ENCODE measurements around the gene SLC25A28. TPM values are rescaled to one million over a fixed set of nuclear protein-coding genes. Genes with fewer than 3 reads are reported as not detected.

The SLC25A28 gene
- total and polyA plus RNA-seq, 2 experiments from 2014 or later: 12.4 to 15.5 TPM

- H3K27me3 ChIP-seq (ENCODE audit: insufficient read depth): no peaks in the 10 kb centered on the region
- Mint-ChIP-seq H3K9me3 (no peaks in the 10 kb centered on the region), H3K27me3 (ENCODE audit: insufficient read depth, low read depth, poor library complexity) (no peaks in the 10 kb centered on the region), H3K4me1 (peaks cover 10% of the 10 kb centered on the region; the same call in 2 of the 3 replicates), H3K36me3 (ENCODE audit: low read depth) (no peaks in the 10 kb centered on the region), H3K27ac (no peak overlapping the region), H3K4me3 (no peak overlapping the region)
- H2AFZ ChIP-seq: no peak overlapping the region
- no peaks in the 10 kb centered on the region for H3K36me3 ChIP-seq (ENCODE audit: insufficient read depth)
- no peaks in the 10 kb centered on the region for H3F3A ChIP-seq (replicated peaks; ENCODE audit: low read depth)
- no peak overlapping the region for H3K27ac ChIP-seq (ENCODE audit: low read depth)
- H3K9me2 ChIP-seq (ENCODE audit: insufficient read depth): no peaks in the 10 kb centered on the region
- H3K79me2 ChIP-seq (replicated peaks; ENCODE audit: insufficient read depth): no peaks in the 10 kb centered on the region
- DNase-seq (ENCODE audit: low spot score) (no peak), ATAC-seq (no peak)
- TF ChIP-seq NANOG (IDR thresholded peaks at IDR 0.05; ENCODE audit: borderline replicate concordance) (no peak), CREB1 (CRISPR knock-in tag; IDR thresholded peaks at IDR 0.05; ENCODE audit: low read depth) (no peak), JUNB (IDR thresholded peaks at IDR 0.05; ENCODE audit: unreplicated experiment) (no peak), CTCF (conservative IDR thresholded peaks at IDR 0.05; ENCODE audit: low read depth in 2 of 2) (no peak), ZNF331 (CRISPR knock-in tag; IDR thresholded peaks at IDR 0.05; ENCODE audit: low read depth) (no peak), POLR2AphosphoS5 (IDR thresholded peaks at IDR 0.05; ENCODE audit: low read depth) (no peak), REST (IDR thresholded peaks at IDR 0.05; ENCODE audit: unreplicated experiment) (no peak), ZNF462 (CRISPR knock-in tag; IDR thresholded peaks at IDR 0.05) (no peak), STAT1 (IDR thresholded peaks at IDR 0.05; ENCODE audit: unreplicated experiment) (no peak), EZH2 (IDR thresholded peaks at IDR 0.05; ENCODE audit: low read depth, unreplicated experiment) (no peak), ZNF114 (CRISPR knock-in tag; IDR thresholded peaks at IDR 0.05) (no peak), EZH2phosphoT487 (IDR thresholded peaks at IDR 0.05; ENCODE audit: unreplicated experiment) (no peak)
- TF ChIP-seq, protein P1, sequence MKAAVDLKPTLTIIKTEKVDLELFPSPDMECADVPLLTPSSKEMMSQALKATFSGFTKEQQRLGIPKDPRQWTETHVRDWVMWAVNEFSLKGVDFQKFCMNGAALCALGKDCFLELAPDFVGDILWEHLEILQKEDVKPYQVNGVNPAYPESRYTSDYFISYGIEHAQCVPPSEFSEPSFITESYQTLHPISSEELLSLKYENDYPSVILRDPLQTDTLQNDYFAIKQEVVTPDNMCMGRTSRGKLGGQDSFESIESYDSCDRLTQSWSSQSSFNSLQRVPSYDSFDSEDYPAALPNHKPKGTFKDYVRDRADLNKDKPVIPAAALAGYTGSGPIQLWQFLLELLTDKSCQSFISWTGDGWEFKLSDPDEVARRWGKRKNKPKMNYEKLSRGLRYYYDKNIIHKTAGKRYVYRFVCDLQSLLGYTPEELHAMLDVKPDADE (IDR thresholded peaks at IDR 0.05): no peak
- H3K4me2 ChIP-seq: no peak overlapping the region
- no peaks in the 10 kb centered on the region for H3K4me1 ChIP-seq (ENCODE audit: insufficient read depth)
- H3K4me3 ChIP-seq: no peak overlapping the region
- no peaks in the 10 kb centered on the region for H4K20me1 ChIP-seq (replicated peaks; ENCODE audit: insufficient read depth)
Measured at GRCh38 chr10:99628923-99629624, 8.8 kb upstream of the SLC25A28 start.
